MM.1S (cell line): Measurements from ENCODE around the gene MRPS6.

Source experiments
- DNase-seq: peaks from one replicate; pipeline ENCODE4 v3.0.0-alpha.2; 2015
- H2AFZ ChIP-seq: fragments of 300-600 bp; sonication (generic); 2 replicates; pipeline ENCODE4 v1.6.0; 2016; ENCODE audit warnings: antibody characterized with exemption, low read length
- H3F3A ChIP-seq: fragments of 300-600 bp; sonication (generic); 2 replicates; pipeline ENCODE4 v1.6.1; 2016; ENCODE audit warnings: mild to moderate bottlenecking, antibody characterized with exemption, low read length, moderate library complexity, mixed read lengths; ENCODE audit not compliant: insufficient read depth
- H3K27ac ChIP-seq: fragments of 300-600 bp; sonication (generic); 2 replicates; pipeline ENCODE4 v1.5.1; 2016; ENCODE audit warnings: mild to moderate bottlenecking, low read length
- H3K27me3 ChIP-seq: fragments of 300-600 bp; sonication (generic); replicated peaks from 2 replicates; pipeline ENCODE4 v1.6.0; 2016; ENCODE audit warnings: low read length; ENCODE audit not compliant: insufficient read depth
- H3K36me3 ChIP-seq: fragments of 300-600 bp; sonication (generic); replicated peaks from 2 replicates; pipeline ENCODE4 v1.6.1; 2016; ENCODE audit warnings: mild to moderate bottlenecking, low read length, mixed read lengths; ENCODE audit not compliant: insufficient read depth
- H3K4me1 ChIP-seq: fragments of 300-600 bp; sonication (generic); 2 replicates; pipeline ENCODE4 v1.6.1; 2016; ENCODE audit warnings: low read length, mixed read lengths
- H3K4me2 ChIP-seq: fragments of 300-600 bp; sonication (generic); 2 replicates; pipeline ENCODE4 v1.6.0; 2016; ENCODE audit warnings: low read depth, low read length
- H3K4me3 ChIP-seq: fragments of 300-600 bp; sonication (generic); 2 replicates; pipeline ENCODE4 v1.5.1; 2016; ENCODE audit warnings: low read length, mixed read lengths
- H3K79me2 ChIP-seq: fragments of 300-600 bp; sonication (generic); 2 replicates; pipeline ENCODE4 v1.6.1; 2016; ENCODE audit warnings: mixed run types, low read length, mixed read lengths
- H3K9ac ChIP-seq: fragments of 300-600 bp; sonication (generic); 2 replicates; pipeline ENCODE4 v1.6.1; 2016; ENCODE audit warnings: low read length, mixed read lengths
- H3K9me2 ChIP-seq: fragments of 300-600 bp; sonication (generic); replicated peaks from 2 replicates; pipeline ENCODE4 v1.6.1; 2016; ENCODE audit warnings: mild to moderate bottlenecking, low read length, mixed read lengths; ENCODE audit not compliant: insufficient read depth
- H3K9me3 ChIP-seq: fragments of 300-600 bp; sonication (generic); replicated peaks from 2 replicates; pipeline ENCODE4 v1.6.1; 2016; ENCODE audit warnings: mild to moderate bottlenecking, low read length, mixed read lengths; ENCODE audit not compliant: insufficient read depth
- H4K20me1 ChIP-seq: fragments of 300-600 bp; sonication (generic); 2 replicates; pipeline ENCODE4 v1.6.1; 2016; ENCODE audit warnings: mild to moderate bottlenecking, low read length, moderate library complexity, mixed read lengths; ENCODE audit not compliant: insufficient read depth
- EZH2 ChIP-seq: fragments of 300-600 bp; sonication (generic); optimal IDR thresholded peaks from 2 replicates; pipeline ENCODE3; 2017; ENCODE audit warnings: low read depth, mild to moderate bottlenecking, antibody characterized with exemption, low read length, mixed read lengths
- EZH2phosphoT487 ChIP-seq: fragments of 300-600 bp; sonication (generic); IDR thresholded peaks from 2 replicates; pipeline ENCODE4 v1.6.1; 2018; ENCODE audit warnings: antibody characterized with exemption, low read length
- TF ChIP-seq, protein P1 (sequence below): fragments of 300-600 bp; sonication (generic); IDR thresholded peaks from 2 replicates; pipeline ENCODE4 v1.5.1; 2016; ENCODE audit warnings: antibody characterized with exemption, low read length, mixed read lengths

The MRPS6 gene

GRCh38 chr21:34078915-34079314 lies 5.5 kb downstream of the MRPS6 start:
- Histone ChIP-seq H3K79me2 (peaks cover 57% of the 10 kb centered on the region), H4K20me1 (no peaks in the 10 kb centered on the region; the same call in 1 of the 2 replicates), H3K9me2 (no peaks in the 10 kb centered on the region), H3K4me1 (peaks cover 21% of the 10 kb centered on the region), H3K9ac (no peak overlapping the region), H3K36me3 (no peaks in the 10 kb centered on the region), H2AFZ (no peak overlapping the region), H3K4me3 (no peak overlapping the region), H3K27me3 (no peaks in the 10 kb centered on the region), H3K27ac (no peak overlapping the region), H3F3A (no peaks in the 10 kb centered on the region), H3K9me3 (no peaks in the 10 kb centered on the region), H3K4me2 (no peak overlapping the region)
- TF ChIP-seq EZH2 (no peak), EZH2phosphoT487 (no peak)
- TF ChIP-seq, protein P1, sequence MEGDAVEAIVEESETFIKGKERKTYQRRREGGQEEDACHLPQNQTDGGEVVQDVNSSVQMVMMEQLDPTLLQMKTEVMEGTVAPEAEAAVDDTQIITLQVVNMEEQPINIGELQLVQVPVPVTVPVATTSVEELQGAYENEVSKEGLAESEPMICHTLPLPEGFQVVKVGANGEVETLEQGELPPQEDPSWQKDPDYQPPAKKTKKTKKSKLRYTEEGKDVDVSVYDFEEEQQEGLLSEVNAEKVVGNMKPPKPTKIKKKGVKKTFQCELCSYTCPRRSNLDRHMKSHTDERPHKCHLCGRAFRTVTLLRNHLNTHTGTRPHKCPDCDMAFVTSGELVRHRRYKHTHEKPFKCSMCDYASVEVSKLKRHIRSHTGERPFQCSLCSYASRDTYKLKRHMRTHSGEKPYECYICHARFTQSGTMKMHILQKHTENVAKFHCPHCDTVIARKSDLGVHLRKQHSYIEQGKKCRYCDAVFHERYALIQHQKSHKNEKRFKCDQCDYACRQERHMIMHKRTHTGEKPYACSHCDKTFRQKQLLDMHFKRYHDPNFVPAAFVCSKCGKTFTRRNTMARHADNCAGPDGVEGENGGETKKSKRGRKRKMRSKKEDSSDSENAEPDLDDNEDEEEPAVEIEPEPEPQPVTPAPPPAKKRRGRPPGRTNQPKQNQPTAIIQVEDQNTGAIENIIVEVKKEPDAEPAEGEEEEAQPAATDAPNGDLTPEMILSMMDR: no peak
- DNase-seq: no peak

GRCh38 chr21:34080710-34081109 lies 7.3 kb downstream of the MRPS6 start:
- no peak for DNase-seq
- peaks cover 4% of the 10 kb centered on the region; the same call in 1 of the 2 replicates for H4K20me1 ChIP-seq
- H3K4me3 ChIP-seq: no peak overlapping the region
- no peaks in the 10 kb centered on the region for H3K9me3 ChIP-seq
- no peaks in the 10 kb centered on the region for H3F3A ChIP-seq
- no peaks in the 10 kb centered on the region for H3K9me2 ChIP-seq
- H3K9ac ChIP-seq: no peak overlapping the region
- no peak overlapping the region for H2AFZ ChIP-seq
- H3K27ac ChIP-seq: no peak overlapping the region
- TF ChIP-seq, protein P1: no peak
- TF ChIP-seq EZH2phosphoT487: no peak
- H3K4me2 ChIP-seq: no peak overlapping the region
- H3K27me3 ChIP-seq: no peaks in the 10 kb centered on the region
- peaks cover 15% of the 10 kb centered on the region for H3K4me1 ChIP-seq
- no peaks in the 10 kb centered on the region; the same call in 1 of the 2 replicates for H3K36me3 ChIP-seq
- H3K79me2 ChIP-seq: peaks cover 57% of the 10 kb centered on the region

GRCh38 chr21:34082769-34083168 lies 9.4 kb downstream of the MRPS6 start:
- Histone ChIP-seq H3K9ac (no peak overlapping the region), H3K27ac (no peak overlapping the region), H3K27me3 (no peaks in the 10 kb centered on the region), H4K20me1 (peaks cover 4% of the 10 kb centered on the region; the same call in 1 of the 2 replicates), H3K4me2 (no peak overlapping the region), H3K79me2 (peaks cover 66% of the 10 kb centered on the region), H3K36me3 (no peaks in the 10 kb centered on the region; the same call in 1 of the 2 replicates), H3K4me1 (peaks cover 15% of the 10 kb centered on the region), H3F3A (no peaks in the 10 kb centered on the region), H3K9me2 (no peaks in the 10 kb centered on the region), H3K4me3 (no peak overlapping the region), H3K9me3 (no peaks in the 10 kb centered on the region), H2AFZ (no peak overlapping the region)
- peak; percentile 50 for DNase-seq
- no peak for TF ChIP-seq EZH2
- TF ChIP-seq, protein P1: no peak
- no peak for TF ChIP-seq EZH2phosphoT487
